Mesodermal cell (in vitro differentiated cells): ENCODE results near the gene IGFBP5.

Source experiments
- H3K27ac ChIP-seq: 2 replicates; pipeline ENCODE4 v1.7.0; 2013; ENCODE audit warnings: mild to moderate bottlenecking, low read depth, low read length, moderate library complexity; ENCODE audit not compliant: severe bottlenecking
- H3K36me3 ChIP-seq: 2 replicates; pipeline ENCODE4 v1.7.1; 2013; ENCODE audit warnings: mild to moderate bottlenecking, low read length, moderate library complexity; ENCODE audit not compliant: control insufficient read depth, insufficient read depth
- H3K4me1 ChIP-seq: one replicate; pipeline ENCODE4 v1.7.1; 2013; ENCODE audit warnings: mild to moderate bottlenecking, low read length; ENCODE audit not compliant: insufficient read depth, control insufficient read depth, poor library complexity, severe bottlenecking
- H3K4me3 ChIP-seq: 2 replicates; pipeline ENCODE4 v1.7.0; 2013; ENCODE audit warnings: low read length, control low read depth, mild to moderate bottlenecking; ENCODE audit not compliant: insufficient read depth, poor library complexity, severe bottlenecking; ENCODE audit errors: extremely low read depth
- H3K9me3 ChIP-seq: 2 replicates; pipeline ENCODE4 v1.7.1; 2013; ENCODE audit warnings: mild to moderate bottlenecking, low read length, moderate library complexity; ENCODE audit not compliant: control insufficient read depth
- WGBS, 2 experiments: methylation state at CpG; one replicate each; pipeline ENCODE4 v1.1.5; 2013; ENCODE audit warnings: missing lambda C conversion rate in 2 of 2; ENCODE audit not compliant: insufficient coverage in 2 of 2; 5-methylcytosine and 5-hydroxymethylcytosine counted together

The IGFBP5 gene

GRCh38 chr2:216657980-216658379, 37.4 kb downstream of the IGFBP5 start:
- H3K9me3 ChIP-seq = no peaks in the 10 kb centered on the region
- H3K36me3 ChIP-seq = peaks cover 60% of the 10 kb centered on the region
- WGBS, 2 experiments = 87 to 96% methylated on average over 4 to 5 of the region's 7 CpGs
- H3K4me3 ChIP-seq = no peak overlapping the region
- H3K4me1 ChIP-seq = peaks cover 13% of the 10 kb centered on the region
- no peak overlapping the region for H3K27ac ChIP-seq

- 90 to 96% methylated on average over 8 to 9 of the region's 16 CpGs for WGBS, 2 experiments
- H3K4me3 ChIP-seq = no peak overlapping the region
- H3K4me1 ChIP-seq = peaks cover 13% of the 10 kb centered on the region
- H3K27ac ChIP-seq = peak overlapping the region; percentile 54
- H3K36me3 ChIP-seq = peaks cover 56% of the 10 kb centered on the region
- H3K9me3 ChIP-seq = no peaks in the 10 kb centered on the region
Measured at GRCh38 chr2:216657086-216657855, 38.1 kb downstream of the IGFBP5 start.

GRCh38 chr2:216654528-216655052, 40.8 kb downstream of the IGFBP5 start:
- Histone ChIP-seq H3K27ac (no peak overlapping the region), H3K9me3 (no peaks in the 10 kb centered on the region), H3K4me1 (peaks cover 23% of the 10 kb centered on the region), H3K4me3 (no peak overlapping the region), H3K36me3 (peaks cover 30% of the 10 kb centered on the region)
- 79 to 100% methylated on average over 2 of the region's 2 CpGs for WGBS, 2 experiments

GRCh38 chr2:216653931-216654365, 41.4 kb downstream of the IGFBP5 start:
- Histone ChIP-seq H3K4me3 (no peak overlapping the region), H3K9me3 (no peaks in the 10 kb centered on the region), H3K27ac (no peak overlapping the region), H3K36me3 (peaks cover 25% of the 10 kb centered on the region), H3K4me1 (peaks cover 24% of the 10 kb centered on the region)
- 96 to 100% methylated on average over 2 of the region's 2 CpGs for WGBS, 2 experiments

GRCh38 chr2:216653093-216653799, 42.1 kb downstream of the IGFBP5 start:
- Histone ChIP-seq H3K4me1 (peaks cover 21% of the 10 kb centered on the region), H3K9me3 (no peaks in the 10 kb centered on the region), H3K4me3 (no peak overlapping the region), H3K36me3 (peaks cover 22% of the 10 kb centered on the region), H3K27ac (no peak overlapping the region)
- WGBS, 2 experiments = 92 to 100% methylated on average over 3 of the region's 4 CpGs

GRCh38 chr2:216652566-216652965, 42.8 kb downstream of the IGFBP5 start:
- no peak overlapping the region for H3K4me3 ChIP-seq
- H3K9me3 ChIP-seq = no peaks in the 10 kb centered on the region
- peaks cover 22% of the 10 kb centered on the region for H3K36me3 ChIP-seq
- 83 to 92% methylated on average over 3 of the region's 4 CpGs for WGBS, 2 experiments
- H3K27ac ChIP-seq = no peak overlapping the region
- H3K4me1 ChIP-seq = peaks cover 26% of the 10 kb centered on the region

GRCh38 chr2:216651351-216651881, 43.9 kb downstream of the IGFBP5 start:
- Histone ChIP-seq H3K36me3 (peaks cover 27% of the 10 kb centered on the region), H3K4me1 (peaks cover 17% of the 10 kb centered on the region), H3K9me3 (no peaks in the 10 kb centered on the region), H3K4me3 (no peak overlapping the region), H3K27ac (no peak overlapping the region)
- WGBS, 2 experiments = 93 to 98% methylated on average over 3 to 5 of the region's 6 CpGs

- 76 to 93% methylated on average over 3 of the region's 3 CpGs for WGBS, 2 experiments
- Histone ChIP-seq H3K4me3 (no peak overlapping the region), H3K27ac (no peak overlapping the region), H3K4me1 (peaks cover 17% of the 10 kb centered on the region), H3K36me3 (peaks cover 27% of the 10 kb centered on the region), H3K9me3 (no peaks in the 10 kb centered on the region)
Measured at GRCh38 chr2:216650626-216651257, 44.6 kb downstream of the IGFBP5 start.

- H3K36me3 ChIP-seq = peaks cover 28% of the 10 kb centered on the region
- WGBS, 2 experiments = 70 to 84% methylated on average over 2 to 3 of the region's 5 CpGs
Measured at GRCh38 chr2:216649574-216649973, 45.8 kb downstream of the IGFBP5 start.

GRCh38 chr2:216648105-216648504, 47.2 kb downstream of the IGFBP5 start:
- Histone ChIP-seq H3K9me3 (no peaks in the 10 kb centered on the region), H3K27ac (no peak overlapping the region), H3K36me3 (peaks cover 27% of the 10 kb centered on the region), H3K4me1 (peaks cover 31% of the 10 kb centered on the region), H3K4me3 (no peak overlapping the region)
- WGBS, 2 experiments = 96 to 100% methylated on average over 2 to 3 of the region's 3 CpGs

More at GRCh38 chr2:216649574-216649973, 45.8 kb downstream of the IGFBP5 start:
- Histone ChIP-seq H3K27ac (peak overlapping the region; percentile 20), H3K4me3 (no peak overlapping the region), H3K4me1 (peaks cover 20% of the 10 kb centered on the region), H3K9me3 (no peaks in the 10 kb centered on the region)
